NCI-H2196 (cell line): ENCODE data around the gene TOMM40.
"Not testable (repeated sequence)": the region's sequence is repeated elsewhere in the genome, so short reads cannot be mapped to it uniquely, and the experiment has no call there.

Experiments used
- DNase-seq: peaks from one replicate; lab custom pipeline; 2025; ENCODE audit not compliant: unreplicated experiment; lab: John Stamatoyannopoulos, UW

Gene TOMM40

GRCh38 chr19:44869733-44870470 is 21.2 kb upstream of the TOMM40 start:
- DNase-seq, result no peak

- DNase-seq, result no peak
Observed at GRCh38 chr19:44871809-44872208, 19.2 kb upstream of the TOMM40 start.

GRCh38 chr19:44872661-44873060 is 18.4 kb upstream of the TOMM40 start:
- no peak for DNase-seq

GRCh38 chr19:44874317-44874716 is 16.7 kb upstream of the TOMM40 start:
- no peak for DNase-seq

GRCh38 chr19:44875666-44876451 is 15.2 kb upstream of the TOMM40 start:
- DNase-seq, result no peak

GRCh38 chr19:44876930-44877535 is 14.0 kb upstream of the TOMM40 start:
- peak; percentile 76 for DNase-seq

GRCh38 chr19:44878120-44878865 is 12.8 kb upstream of the TOMM40 start:
- no peak for DNase-seq

- DNase-seq, result no peak
Observed at GRCh38 chr19:44879309-44880065, 11.6 kb upstream of the TOMM40 start.

- no peak for DNase-seq
Observed at GRCh38 chr19:44882063-44882462, 9.0 kb upstream of the TOMM40 start.

- not testable (repeated sequence) for DNase-seq
Observed at GRCh38 chr19:44882619-44883397, 8.2 kb upstream of the TOMM40 start.

GRCh38 chr19:44883922-44884321 is 7.1 kb upstream of the TOMM40 start:
- no peak for DNase-seq

- no peak for DNase-seq
Observed at GRCh38 chr19:44884566-44884965, 6.5 kb upstream of the TOMM40 start.

- DNase-seq, result no peak
Observed at GRCh38 chr19:44886141-44886540, 4.9 kb upstream of the TOMM40 start.

GRCh38 chr19:44887648-44888047 is 3.4 kb upstream of the TOMM40 start:
- no peak for DNase-seq

- not testable (repeated sequence) for DNase-seq
Observed at GRCh38 chr19:44888335-44888734, 2.7 kb upstream of the TOMM40 start.

GRCh38 chr19:44889830-44890365 is 1.2 kb upstream of the TOMM40 start:
- no peak for DNase-seq

GRCh38 chr19:44890366-44891015 is 563 bp upstream of the TOMM40 start:
- peak; percentile 100 for DNase-seq

- DNase-seq, result no peak
Observed at GRCh38 chr19:44892932-44893331, 1.9 kb downstream of the TOMM40 start.
